Bone marrow (tissue), 2 donors: Measurements from ENCODE around the gene RAB40C.

Source experiments
- DNase-seq, 2 donors: peaks; one replicate each; lab custom pipeline; 2025; lab: John Stamatoyannopoulos, UW

RAB40C gene

GRCh38 chr16:668519-669171, 78.8 kb downstream of the RAB40C start:
- no peak for DNase-seq

DNA sequence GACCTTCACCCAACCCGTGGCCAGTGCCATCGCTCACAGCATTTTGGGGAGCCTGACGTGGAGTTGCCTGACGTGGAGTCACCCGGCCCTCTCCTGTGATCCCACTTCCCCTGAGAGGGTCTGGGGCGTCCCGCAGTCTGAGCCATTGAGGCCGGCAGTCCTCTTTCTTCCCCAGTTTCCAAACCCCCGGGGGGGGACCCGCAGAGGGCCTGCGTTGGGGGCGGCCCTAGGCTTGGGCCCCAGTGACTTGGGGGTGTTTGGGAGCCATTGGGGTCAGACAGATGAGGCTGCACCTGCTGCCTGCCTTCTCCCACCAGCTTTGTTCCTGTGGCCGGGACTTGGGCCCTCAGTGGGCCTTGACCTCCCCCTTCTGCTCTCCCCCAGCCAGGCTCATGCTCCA, 79.8 kb downstream of the RAB40C start:
- DNase-seq, result no peak

DNA sequence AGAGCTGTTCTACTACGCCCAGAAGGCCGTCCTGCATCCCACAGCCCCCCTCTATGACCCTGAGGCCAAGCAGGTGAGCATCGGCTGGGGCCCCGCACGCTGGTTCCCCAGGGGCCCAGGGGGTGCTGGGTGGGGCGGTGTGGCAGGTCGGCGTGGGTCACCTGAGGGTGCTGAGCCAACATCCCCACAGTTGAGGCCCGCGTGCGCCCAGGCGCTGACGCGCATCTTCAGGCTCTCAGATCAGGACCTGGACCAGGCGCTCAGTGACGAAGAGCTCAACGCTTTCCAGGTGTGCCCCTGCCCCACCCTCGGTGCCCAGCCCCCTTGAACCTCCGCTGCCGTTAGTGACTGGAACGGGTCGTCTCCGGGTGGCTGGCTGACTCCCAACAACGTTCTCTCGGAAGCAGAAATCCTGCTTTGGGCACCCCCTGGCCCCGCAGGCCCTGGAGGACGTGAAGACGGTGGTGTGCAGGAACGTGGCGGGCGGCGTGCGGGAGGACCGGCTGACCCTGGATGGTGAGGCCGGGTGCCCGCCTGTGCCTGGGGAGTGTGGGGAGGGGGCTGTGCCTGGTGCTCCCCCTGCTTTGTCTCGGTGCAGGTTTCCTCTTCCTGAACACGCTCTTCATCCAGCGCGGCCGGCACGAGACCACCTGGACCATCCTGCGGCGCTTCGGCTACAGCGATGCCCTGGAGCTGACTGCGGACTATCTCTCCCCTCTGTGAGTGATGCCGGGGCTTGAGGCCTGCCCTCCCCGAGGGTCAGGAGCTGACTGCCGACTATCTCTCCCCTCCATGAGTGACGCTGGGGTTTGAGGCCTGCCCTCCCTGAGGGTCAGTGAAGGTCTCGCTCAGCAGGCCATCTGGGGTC, 80.9 kb downstream of the RAB40C start:
- no peak for DNase-seq

GRCh38 chr16:671353-672131, 81.7 kb downstream of the RAB40C start:
- no peak for DNase-seq

DNA sequence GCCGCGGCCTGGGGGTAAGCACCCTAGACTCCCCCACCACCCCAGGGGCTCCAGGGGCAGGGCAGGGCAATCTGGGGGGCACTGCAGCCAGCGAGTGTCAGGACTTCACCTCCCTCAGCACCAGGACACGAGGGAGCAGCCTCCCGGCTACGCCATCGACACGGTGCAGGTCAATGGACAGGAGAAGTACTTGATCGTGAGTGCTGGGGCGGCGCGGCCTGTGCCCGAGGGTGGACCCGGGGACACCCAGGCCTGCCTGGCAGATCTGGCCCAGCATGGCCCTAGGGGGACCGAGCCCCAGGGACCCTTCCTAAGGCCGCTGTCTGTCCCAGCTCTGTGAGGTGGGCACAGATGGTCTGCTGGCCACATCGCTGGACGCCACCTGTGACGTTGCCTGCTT, 82.5 kb downstream of the RAB40C start:
- no peak for DNase-seq

- no peak for DNase-seq
These were observed 83.0 kb downstream of the RAB40C start for GRCh38 chr16:672851-673250.

GRCh38 chr16:673399-673991, 83.6 kb downstream of the RAB40C start:
- DNase-seq, result no peak

- no peak for DNase-seq
These were observed 84.5 kb downstream of the RAB40C start for GRCh38 chr16:674214-674881.

GRCh38 chr16:674968-675883, 85.4 kb downstream of the RAB40C start, which contains the start of gene RHBDL1:
Gene RHBDL1, plus strand, starts transcription at chr16:675671. Its CDS starts 120 bp downstream, at chr16:675791.
- peak in 1 of 2 donors; percentile 23 for DNase-seq

GRCh38 chr16:675884-676564, 86.2 kb downstream of the RAB40C start:
- DNase-seq, result no peak

DNA sequence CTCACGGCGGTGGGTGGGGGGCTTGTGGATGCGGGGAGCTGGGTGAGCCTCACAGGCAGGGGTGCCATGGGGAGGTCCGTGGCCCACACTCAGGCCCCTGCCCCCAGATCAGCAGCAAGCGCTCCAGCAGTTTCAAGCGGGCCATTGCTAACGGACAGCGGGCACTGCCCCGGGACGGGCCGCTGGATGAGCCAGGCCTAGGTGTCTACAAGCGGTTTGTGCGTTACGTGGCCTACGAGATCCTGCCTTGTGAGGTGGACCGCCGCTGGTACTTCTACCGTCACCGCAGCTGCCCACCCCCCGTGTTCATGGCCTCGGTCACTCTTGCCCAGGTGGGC, 86.7 kb downstream of the RAB40C start:
- no peak for DNase-seq

GRCh38 chr16:676913-677312, 87.0 kb downstream of the RAB40C start:
- DNase-seq, result no peak

DNA sequence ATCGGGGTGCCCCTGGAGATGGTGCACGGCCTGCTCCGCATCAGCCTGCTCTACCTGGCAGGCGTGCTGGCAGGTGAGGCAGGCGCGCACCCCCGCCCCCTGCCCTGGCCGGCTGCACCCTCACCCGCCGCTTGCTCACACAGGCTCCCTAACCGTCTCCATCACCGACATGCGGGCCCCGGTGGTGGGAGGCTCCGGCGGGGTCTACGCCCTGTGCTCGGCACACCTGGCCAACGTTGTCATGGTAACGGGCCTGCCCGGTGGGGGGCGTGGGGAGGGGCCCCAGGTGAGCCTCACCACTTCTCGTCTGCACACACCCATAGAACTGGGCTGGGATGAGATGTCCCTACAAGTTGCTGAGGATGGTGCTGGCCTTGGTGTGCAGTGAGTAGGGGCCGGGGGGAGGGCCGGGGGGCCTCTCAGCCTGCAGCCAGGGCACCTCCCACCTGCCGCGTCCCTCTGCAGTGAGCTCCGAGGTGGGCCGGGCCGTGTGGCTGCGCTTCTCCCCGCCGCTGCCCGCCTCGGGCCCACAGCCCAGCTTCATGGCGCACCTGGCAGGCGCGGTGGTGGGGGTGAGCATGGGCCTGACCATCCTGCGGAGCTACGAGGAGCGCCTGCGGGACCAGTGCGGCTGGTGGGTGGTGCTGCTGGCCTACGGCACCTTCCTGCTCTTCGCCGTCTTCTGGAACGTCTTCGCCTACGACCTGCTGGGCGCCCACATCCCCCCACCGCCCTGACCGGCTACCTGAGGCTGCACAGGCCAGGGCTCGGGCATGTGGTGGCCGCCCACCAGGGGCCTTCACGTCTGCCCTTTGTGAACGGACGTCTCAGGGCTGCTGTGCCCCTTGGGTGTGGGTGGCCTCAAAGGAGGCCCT, 87.7 kb downstream of the RAB40C start:
- DNase-seq, result no peak

- no peak for DNase-seq
These were observed 88.5 kb downstream of the RAB40C start for GRCh38 chr16:678209-678857.
